Measurements from ENCODE around the gene TSHZ2. TPM values are rescaled to one million over a fixed set of nuclear protein-coding genes. Genes with fewer than 3 reads are reported as not detected.

Gene TSHZ2
- total RNA-seq, 1 experiment from 2014 or later = 0.07 TPM

DNA sequence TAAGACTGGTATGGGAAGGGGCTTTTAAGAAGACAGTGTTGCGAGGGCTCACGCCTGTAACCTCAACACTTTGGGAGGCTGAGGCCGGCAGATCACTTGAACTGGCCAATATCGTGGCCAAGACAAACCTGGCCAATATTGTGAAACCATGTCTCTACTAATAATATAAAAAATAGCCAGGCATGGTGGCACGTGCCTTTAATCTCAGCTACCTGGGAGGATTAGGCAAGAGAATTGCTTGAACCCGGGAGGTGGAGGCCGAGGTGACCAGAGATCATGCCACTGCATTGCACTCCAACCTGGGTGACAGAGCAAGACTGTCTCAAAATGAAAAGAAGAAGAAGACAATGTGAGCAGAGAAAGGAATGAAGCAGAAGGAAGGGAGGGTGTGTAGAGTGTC, 242.2 kb downstream of the TSHZ2 start:
- no peaks in the 10 kb centered on the region for H3K9me3 ChIP-seq (ENCODE audit: control insufficient read depth, low read depth, low read length)
- no peak overlapping the region for H4K8ac ChIP-seq (replicated peaks; ENCODE audit: insufficient read length, low read depth, low read length)
- H3K79me1 ChIP-seq (ENCODE audit: insufficient read depth, low read depth, low read length, poor library complexity, severe bottlenecking) = no peaks in the 10 kb centered on the region
- no peak overlapping the region for H2BK5ac ChIP-seq (ENCODE audit: insufficient read length, low read length)
- H3K27me3 ChIP-seq (ENCODE audit: insufficient read depth, low read length) = no peaks in the 10 kb centered on the region
- no peak overlapping the region for H2AFZ ChIP-seq (ENCODE audit: low read length)
- H3K9me3 Mint-ChIP-seq = peaks cover 0 to under 1% of the 10 kb centered on the region in 2 experiments; a peak in 2 of 5 replicates
- H3K9ac ChIP-seq (ENCODE audit: extremely low read depth, insufficient read length, low read length) = no peak overlapping the region
- H3K14ac ChIP-seq (ENCODE audit: insufficient read depth, low read length) = no peak overlapping the region
- no peak for DNase-seq
- H3K56ac ChIP-seq (ENCODE audit: insufficient read length, low read depth, low read length) = no peak overlapping the region
- H3T11ph ChIP-seq (ENCODE audit: low read length) = no peak overlapping the region
- peaks cover 50 to 62% of the 10 kb centered on the region in 2 experiments for H3K4me1 Mint-ChIP-seq
- H3K23me2 ChIP-seq (ENCODE audit: insufficient read length, low read depth, low read length, poor library complexity, severe bottlenecking) = no peaks in the 10 kb centered on the region
- no peak overlapping the region for H4K91ac ChIP-seq (ENCODE audit: insufficient read length, low read depth, low read length)
- H3K4me3 Mint-ChIP-seq = no peak overlapping the region
- H3K4ac ChIP-seq (ENCODE audit: low read depth, low read length) = no peak overlapping the region
- H3K27ac ChIP-seq (ENCODE audit: insufficient read length, low read depth, low read length) = no peak overlapping the region
- TF ChIP-seq, protein P1, sequence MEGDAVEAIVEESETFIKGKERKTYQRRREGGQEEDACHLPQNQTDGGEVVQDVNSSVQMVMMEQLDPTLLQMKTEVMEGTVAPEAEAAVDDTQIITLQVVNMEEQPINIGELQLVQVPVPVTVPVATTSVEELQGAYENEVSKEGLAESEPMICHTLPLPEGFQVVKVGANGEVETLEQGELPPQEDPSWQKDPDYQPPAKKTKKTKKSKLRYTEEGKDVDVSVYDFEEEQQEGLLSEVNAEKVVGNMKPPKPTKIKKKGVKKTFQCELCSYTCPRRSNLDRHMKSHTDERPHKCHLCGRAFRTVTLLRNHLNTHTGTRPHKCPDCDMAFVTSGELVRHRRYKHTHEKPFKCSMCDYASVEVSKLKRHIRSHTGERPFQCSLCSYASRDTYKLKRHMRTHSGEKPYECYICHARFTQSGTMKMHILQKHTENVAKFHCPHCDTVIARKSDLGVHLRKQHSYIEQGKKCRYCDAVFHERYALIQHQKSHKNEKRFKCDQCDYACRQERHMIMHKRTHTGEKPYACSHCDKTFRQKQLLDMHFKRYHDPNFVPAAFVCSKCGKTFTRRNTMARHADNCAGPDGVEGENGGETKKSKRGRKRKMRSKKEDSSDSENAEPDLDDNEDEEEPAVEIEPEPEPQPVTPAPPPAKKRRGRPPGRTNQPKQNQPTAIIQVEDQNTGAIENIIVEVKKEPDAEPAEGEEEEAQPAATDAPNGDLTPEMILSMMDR (conservative IDR thresholded peaks at IDR 0.05) = no peak
- H2AK5ac ChIP-seq (ENCODE audit: insufficient read length, low read length) = no peak overlapping the region
- no peak overlapping the region for H3K27ac Mint-ChIP-seq
- no CpG with 5 or more reads among the region's 7 CpGs for WGBS (ENCODE audit: extremely low coverage, insufficient read length, low lambda C conversion rate)
- H3K27me3 Mint-ChIP-seq (ENCODE audit: low read depth) = peaks cover 9% of the 10 kb centered on the region
- no peak overlapping the region for H2BK12ac ChIP-seq (ENCODE audit: insufficient read length, low read depth, low read length)
- H3K79me2 ChIP-seq (ENCODE audit: insufficient read depth, low read length) = no peaks in the 10 kb centered on the region
- H3K4me2 ChIP-seq (ENCODE audit: insufficient read depth, insufficient read length, low read length) = no peak overlapping the region
- no peak overlapping the region for H2BK120ac ChIP-seq (ENCODE audit: low read depth, low read length, poor library complexity, severe bottlenecking)
- H3K36me3 Mint-ChIP-seq (ENCODE audit: insufficient read depth in 1 of 3, low read depth in 3 of 3) = no peaks in the 10 kb centered on the region
- no peak overlapping the region for H2BK15ac ChIP-seq (ENCODE audit: low read depth, low read length)
- H3K23ac ChIP-seq (ENCODE audit: insufficient read length, low read depth, low read length) = no peak overlapping the region
- H4K20me1 ChIP-seq (ENCODE audit: control insufficient read depth, insufficient read depth, insufficient read length) = no peaks in the 10 kb centered on the region
- no peak overlapping the region for H2BK20ac ChIP-seq (ENCODE audit: low read depth, low read length, poor library complexity, severe bottlenecking)
- H4K5ac ChIP-seq (ENCODE audit: insufficient read length, low read depth, low read length) = no peak overlapping the region
- H3K18ac ChIP-seq (ENCODE audit: insufficient read length, low read depth, low read length) = no peak overlapping the region
- 0 out of 2 replicates have a peak, but pooled peaks cover 6% of the 10 kb centered on the region for H3K4me1 ChIP-seq (ENCODE audit: insufficient read depth, low read length)

Data from H9 (cell line).